Thoracic aorta (tissue), 2 donors: ENCODE data around the gene DNASE1. TPM values are rescaled to one million over a fixed set of nuclear protein-coding genes. Genes with fewer than 3 reads are reported as not detected.

ENCODE experiments used
- ATAC-seq: fragments of 150-250 bp; one replicate; pipeline ENCODE4 v1.8.0; 2017; ENCODE audit warnings: low read depth; ENCODE audit not compliant: insufficient number of reproducible peaks, low FRiP score
- DNase-seq: peaks from one replicate; pipeline ENCODE4 v3.0.0-alpha.2; 2020; ENCODE audit warnings: low spot score
- H3K27ac ChIP-seq, 2 donors: fragments of 200-600 bp; sonication (generic); 1 replicate in 1 of 2; 2 replicates in 1 of 2; pipeline ENCODE4 v1.5.1; 2016; ENCODE audit warnings: mild to moderate bottlenecking in 2 of 2, moderate library complexity in 2 of 2
- H3K27me3 ChIP-seq: fragments of 200-600 bp; sonication (generic); replicated peaks from 2 replicates; pipeline ENCODE4 v1.6.0; 2016; ENCODE audit warnings: mild to moderate bottlenecking; ENCODE audit not compliant: insufficient read depth
- H3K36me3 ChIP-seq: fragments of 200-600 bp; sonication (generic); one replicate; pipeline ENCODE4 v1.5.1; 2016
- H3K4me1 ChIP-seq, 2 donors: fragments of 200-600 bp; sonication (generic); 1 replicate in 1 of 2; 2 replicates in 1 of 2; pipeline versions ENCODE4 v1.5.1 to v1.6.0; 2016; ENCODE audit warnings: low read depth in 2 of 2, mild to moderate bottlenecking in 1 of 2; ENCODE audit not compliant: control insufficient read depth in 1 of 2
- H3K4me3 ChIP-seq: fragments of 200-600 bp; sonication (generic); 2 replicates; pipeline ENCODE4 v1.5.1; 2016; ENCODE audit warnings: mild to moderate bottlenecking
- H3K9me3 ChIP-seq: fragments of 200-600 bp; sonication (generic); 2 replicates; pipeline ENCODE4 v1.5.1; 2016
- CTCF ChIP-seq: fragments of 200-600 bp; sonication (generic); IDR thresholded peaks from one replicate; pipeline ENCODE4 v1.5.1; 2019; ENCODE audit warnings: antibody characterized with exemption
- total RNA-seq, 2 donors: library from RNA; depleted of rRNA; stranded (reverse); fragments of >200 nt; gene quantifications; one replicate each; pipeline versions ENCODE4 v1.1.0 to v1.2.3, GENCODE V29; 2016

The DNASE1 gene
- total RNA-seq, 2 donors from 2014 or later = 17.4 to 22.9 TPM

- Histone ChIP-seq H3K4me1 (no peaks in the 10 kb centered on the region), H3K36me3 (peaks cover 46% of the 10 kb centered on the region), H3K27me3 (no peaks in the 10 kb centered on the region), H3K9me3 (no peaks in the 10 kb centered on the region), H3K4me3 (no peak overlapping the region), H3K27ac (no peak overlapping the region)
- DNase-seq (no peak), ATAC-seq (no peak)
- TF ChIP-seq CTCF = no peak
These were observed 7.4 kb downstream of the DNASE1 start for GRCh38 chr16:3661922-3662321.

- Histone ChIP-seq H3K4me3 (no peak overlapping the region), H3K9me3 (no peaks in the 10 kb centered on the region), H3K36me3 (peaks cover 39% of the 10 kb centered on the region), H3K27me3 (no peaks in the 10 kb centered on the region), H3K27ac (no peak overlapping the region), H3K4me1 (no peaks in the 10 kb centered on the region)
- ATAC-seq (no peak), DNase-seq (no peak)
- no peak for TF ChIP-seq CTCF
These were observed 8.1 kb downstream of the DNASE1 start for GRCh38 chr16:3662601-3663000.

DNA sequence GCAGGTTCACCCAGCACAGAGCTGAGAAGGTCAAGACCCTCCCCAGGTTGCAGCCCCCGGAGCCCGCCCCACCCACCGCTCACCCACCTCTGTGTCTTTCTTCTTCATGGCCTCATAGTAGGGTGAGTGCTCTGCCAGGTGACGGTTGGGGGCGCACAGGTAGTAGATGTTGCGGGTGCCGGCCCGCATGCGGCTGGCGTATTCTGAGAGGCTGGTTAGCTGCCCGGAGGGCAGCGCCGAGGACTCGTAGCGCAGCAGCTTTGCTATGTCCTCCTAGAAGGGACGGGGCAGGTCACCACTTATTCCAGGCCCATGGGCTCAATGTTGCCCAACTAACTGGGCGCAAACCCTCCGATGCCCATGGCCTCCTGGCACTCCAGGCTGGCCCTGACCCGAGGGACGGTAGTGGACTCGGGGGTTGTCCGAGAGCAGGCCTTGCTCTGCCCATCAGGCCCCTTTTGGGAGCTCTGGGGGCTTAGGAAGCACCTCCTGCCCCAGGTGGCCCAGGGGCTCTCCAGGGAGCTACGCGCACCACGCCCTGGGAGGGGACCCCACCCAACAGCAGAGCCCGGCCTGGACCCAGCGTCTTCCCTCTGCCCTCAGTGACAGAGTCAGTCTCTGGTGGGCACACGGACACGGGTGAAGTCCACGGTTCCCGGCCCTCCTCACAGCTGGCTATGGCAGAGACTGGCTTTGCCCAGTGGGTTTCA lies 9.9 kb downstream of the DNASE1 start:
- ATAC-seq (no peak), DNase-seq (no peak)
- Histone ChIP-seq H3K36me3 (peaks cover 35% of the 10 kb centered on the region), H3K4me3 (no peak overlapping the region), H3K27ac (no peak overlapping the region), H3K27me3 (no peaks in the 10 kb centered on the region), H3K9me3 (no peaks in the 10 kb centered on the region), H3K4me1 (no peaks in the 10 kb centered on the region)
- no peak for TF ChIP-seq CTCF

- Histone ChIP-seq H3K4me1 (no peaks in the 10 kb centered on the region), H3K36me3 (peaks cover 32% of the 10 kb centered on the region), H3K4me3 (no peak overlapping the region), H3K27me3 (no peaks in the 10 kb centered on the region), H3K27ac (no peak overlapping the region), H3K9me3 (no peaks in the 10 kb centered on the region)
- DNase-seq = no peak
- no peak for ATAC-seq
- no peak for TF ChIP-seq CTCF
These were observed 11.0 kb downstream of the DNASE1 start for GRCh38 chr16:3665508-3665907.

- no peak for DNase-seq
These were observed 14.1 kb downstream of the DNASE1 start for GRCh38 chr16:3668626-3669025.

More at GRCh38 chr16:3668626-3669025, 14.1 kb downstream of the DNASE1 start:
- no peaks in the 10 kb centered on the region for H3K9me3 ChIP-seq
- H3K27me3 ChIP-seq = no peaks in the 10 kb centered on the region
- TF ChIP-seq CTCF = no peak
- H3K4me3 ChIP-seq = no peak overlapping the region
- no peaks in the 10 kb centered on the region for H3K4me1 ChIP-seq
- ATAC-seq = no peak
- no peak overlapping the region for H3K27ac ChIP-seq
- peaks cover 14% of the 10 kb centered on the region for H3K36me3 ChIP-seq
